ENCODE results near the gene PLXNA4.
"Not testable (repeated sequence)": the region's sequence is repeated elsewhere in the genome, so short reads cannot be mapped to it uniquely, and the experiment has no call there.

- not testable (repeated sequence) for TF ChIP-seq CTCF (IDR thresholded peaks at IDR 0.05; ENCODE audit: low read depth, low read length, poor library complexity, severe bottlenecking); EZH2phosphoT487 (IDR thresholded peaks at IDR 0.05; ENCODE audit: borderline replicate concordance, low read length)
Measured at GRCh38 chr7:132165695-132166094, 410.6 kb downstream of the PLXNA4 start.

All from DOHH2 (cell line).